Measurements from ENCODE around the gene OR52E1.
"Not testable (repeated sequence)": the region's sequence is repeated elsewhere in the genome, so short reads cannot be mapped to it uniquely, and the experiment has no call there.

OR52E1 gene

DNA sequence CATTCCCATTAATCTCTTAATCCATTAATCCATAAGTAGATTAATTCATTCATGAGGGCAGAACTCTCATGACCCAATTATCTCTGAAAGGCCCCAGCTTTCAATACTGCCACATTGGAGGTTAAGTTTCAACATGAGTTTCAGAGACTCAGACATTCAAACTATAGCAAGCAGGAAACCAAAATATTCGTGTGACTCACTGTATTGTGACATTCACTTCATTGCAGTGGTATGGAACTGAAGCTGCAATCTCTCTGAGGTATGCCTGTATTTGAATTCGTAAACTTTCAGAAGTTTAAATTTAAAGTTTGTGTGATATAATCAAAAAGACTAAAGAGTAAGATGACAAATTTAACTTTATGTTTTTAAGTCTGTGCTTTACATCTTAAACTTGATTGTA is 26.0 kb upstream of the OR52E1 start:
- H3K4me3 ChIP-seq (replicated peaks; ENCODE audit: low read depth, low read length), result no peak overlapping the region
- no peak for DNase-seq (ENCODE audit: extremely low read depth, low read depth)
- TF ChIP-seq, protein P1, sequence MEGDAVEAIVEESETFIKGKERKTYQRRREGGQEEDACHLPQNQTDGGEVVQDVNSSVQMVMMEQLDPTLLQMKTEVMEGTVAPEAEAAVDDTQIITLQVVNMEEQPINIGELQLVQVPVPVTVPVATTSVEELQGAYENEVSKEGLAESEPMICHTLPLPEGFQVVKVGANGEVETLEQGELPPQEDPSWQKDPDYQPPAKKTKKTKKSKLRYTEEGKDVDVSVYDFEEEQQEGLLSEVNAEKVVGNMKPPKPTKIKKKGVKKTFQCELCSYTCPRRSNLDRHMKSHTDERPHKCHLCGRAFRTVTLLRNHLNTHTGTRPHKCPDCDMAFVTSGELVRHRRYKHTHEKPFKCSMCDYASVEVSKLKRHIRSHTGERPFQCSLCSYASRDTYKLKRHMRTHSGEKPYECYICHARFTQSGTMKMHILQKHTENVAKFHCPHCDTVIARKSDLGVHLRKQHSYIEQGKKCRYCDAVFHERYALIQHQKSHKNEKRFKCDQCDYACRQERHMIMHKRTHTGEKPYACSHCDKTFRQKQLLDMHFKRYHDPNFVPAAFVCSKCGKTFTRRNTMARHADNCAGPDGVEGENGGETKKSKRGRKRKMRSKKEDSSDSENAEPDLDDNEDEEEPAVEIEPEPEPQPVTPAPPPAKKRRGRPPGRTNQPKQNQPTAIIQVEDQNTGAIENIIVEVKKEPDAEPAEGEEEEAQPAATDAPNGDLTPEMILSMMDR (IDR thresholded peaks at IDR 0.05; ENCODE audit: low read depth, low read length, missing control alignments), result no peak

DNA sequence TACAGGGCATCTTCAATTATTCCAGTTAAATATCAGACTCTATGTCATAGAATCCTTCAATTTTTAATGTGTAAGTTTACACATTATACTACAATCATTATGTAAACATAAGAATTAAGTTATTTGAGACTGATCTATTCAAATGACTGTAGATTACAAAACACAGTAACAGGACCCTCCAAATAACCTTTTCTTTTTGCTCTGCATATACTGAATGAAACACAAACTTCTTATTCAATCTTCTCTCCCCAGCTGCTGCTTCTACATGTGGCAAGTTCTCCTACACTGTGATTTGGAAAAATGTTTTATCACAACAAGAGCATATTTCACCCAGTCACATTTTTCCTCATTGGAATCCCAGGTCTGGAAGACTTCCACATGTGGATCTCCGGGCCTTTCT is 23.1 kb upstream of the OR52E1 start, which contains the start of gene OR52J3:
TSS of gene OR52J3 (plus strand) at position 301 of the 400 bp plus-strand sequence. CDS start at position 301, 0 bp downstream.
- TF ChIP-seq, protein P1 (IDR thresholded peaks at IDR 0.05; ENCODE audit: low read depth, low read length, missing control alignments), result no peak
- H3K4me3 ChIP-seq (replicated peaks; ENCODE audit: low read depth, low read length), result no peak within 1 kb of the TSS
- no peak for DNase-seq (ENCODE audit: extremely low read depth, low read depth)

DNA sequence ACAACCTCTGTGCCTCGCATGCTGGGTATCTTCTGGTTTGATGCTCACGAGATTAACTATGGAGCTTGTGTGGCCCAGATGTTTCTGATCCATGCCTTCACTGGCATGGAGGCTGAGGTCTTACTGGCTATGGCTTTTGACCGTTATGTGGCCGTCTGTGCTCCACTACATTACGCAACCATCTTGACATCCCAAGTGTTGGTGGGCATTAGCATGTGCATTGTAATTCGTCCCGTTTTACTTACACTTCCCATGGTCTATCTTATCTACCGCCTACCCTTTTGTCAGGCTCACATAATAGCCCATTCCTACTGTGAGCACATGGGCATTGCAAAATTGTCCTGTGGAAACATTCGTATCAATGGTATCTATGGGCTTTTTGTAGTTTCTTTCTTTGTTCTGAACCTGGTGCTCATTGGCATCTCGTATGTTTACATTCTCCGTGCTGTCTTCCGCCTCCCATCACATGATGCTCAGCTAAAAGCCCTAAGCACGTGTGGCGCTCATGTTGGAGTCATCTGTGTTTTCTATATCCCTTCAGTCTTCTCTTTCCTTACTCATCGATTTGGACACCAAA is 22.5 kb upstream of the OR52E1 start:
- no peak for DNase-seq (ENCODE audit: extremely low read depth, low read depth)
- TF ChIP-seq, protein P1 (IDR thresholded peaks at IDR 0.05; ENCODE audit: low read depth, low read length, missing control alignments), result no peak
- no peak overlapping the region for H3K4me3 ChIP-seq (replicated peaks; ENCODE audit: low read depth, low read length)

DNA sequence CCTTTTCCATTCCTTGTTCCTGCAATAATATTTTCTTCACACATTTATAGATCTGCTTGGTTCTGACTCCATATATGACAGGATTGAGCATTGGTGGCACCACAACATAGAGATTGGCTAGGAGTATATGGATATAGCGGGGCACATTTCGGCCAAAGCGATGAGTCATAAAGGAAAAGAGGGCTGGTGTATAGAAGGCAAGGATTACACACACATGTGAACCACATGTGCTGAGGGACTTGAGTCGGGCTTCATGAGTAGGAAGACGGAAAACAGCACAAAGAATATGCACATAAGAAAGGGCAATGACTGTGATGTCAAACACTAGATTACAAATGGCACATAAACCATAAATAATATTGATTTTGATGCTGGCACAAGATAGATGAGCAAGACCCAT is 10.7 kb upstream of the OR52E1 start:
- peak; percentile 6 for DNase-seq (ENCODE audit: extremely low read depth, low read depth)
- H3K4me3 ChIP-seq (replicated peaks; ENCODE audit: low read depth, low read length), result not testable (repeated sequence)

DNA sequence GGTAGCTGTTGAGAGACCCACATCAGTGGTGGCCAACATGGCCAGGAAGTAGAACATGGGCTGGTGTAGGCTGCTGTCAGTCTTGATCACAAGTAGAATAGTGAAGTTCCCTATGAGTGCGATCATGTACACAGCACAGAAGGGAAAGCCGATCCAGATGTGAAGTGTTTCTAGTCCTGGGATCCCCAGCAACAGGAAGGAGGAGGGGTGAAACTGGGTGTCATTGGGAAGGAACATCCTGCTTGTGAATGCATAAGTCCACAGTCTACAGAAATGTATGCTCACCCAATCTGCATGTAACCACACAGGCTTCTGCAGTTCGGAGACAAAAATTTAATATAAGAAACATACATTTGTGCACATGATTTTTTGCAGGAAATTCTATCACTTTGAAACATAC is 10.0 kb upstream of the OR52E1 start, which contains the start of gene OR52E2:
TSS of gene OR52E2 (minus strand) at position 237 of the 400 bp plus-strand sequence. CDS start at position 237, 0 bp downstream.
- no peak for DNase-seq (ENCODE audit: extremely low read depth, low read depth)
- TF ChIP-seq, protein P1 (IDR thresholded peaks at IDR 0.05; ENCODE audit: low read depth, low read length, missing control alignments), result no peak
- H3K4me3 ChIP-seq (replicated peaks; ENCODE audit: low read depth, low read length), result no peak within 1 kb of the TSS

DNA sequence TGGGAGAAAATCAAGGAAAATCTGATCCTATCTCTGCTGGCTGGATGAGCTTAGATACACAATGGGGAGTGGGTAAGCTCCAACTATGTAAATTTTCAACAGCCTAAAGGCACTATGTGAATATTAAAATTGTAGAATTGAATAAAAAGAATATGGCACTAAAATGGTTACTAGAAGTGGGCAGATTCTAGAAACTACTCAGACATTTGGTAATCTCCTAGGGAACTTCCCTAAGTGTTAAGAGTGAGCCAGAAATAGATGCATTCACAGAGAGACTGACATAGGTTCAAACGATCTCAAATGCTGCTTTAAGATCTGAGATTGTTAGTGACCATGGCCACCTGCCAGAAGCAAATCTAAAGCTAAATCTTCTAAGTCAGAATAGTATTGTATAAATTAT is 4.3 kb upstream of the OR52E1 start:
- TF ChIP-seq, protein P1 (IDR thresholded peaks at IDR 0.05; ENCODE audit: low read depth, low read length, missing control alignments), result no peak
- no peak for DNase-seq (ENCODE audit: extremely low read depth, low read depth)
- H3K4me3 ChIP-seq (replicated peaks; ENCODE audit: low read depth, low read length), result no peak overlapping the region

DNA sequence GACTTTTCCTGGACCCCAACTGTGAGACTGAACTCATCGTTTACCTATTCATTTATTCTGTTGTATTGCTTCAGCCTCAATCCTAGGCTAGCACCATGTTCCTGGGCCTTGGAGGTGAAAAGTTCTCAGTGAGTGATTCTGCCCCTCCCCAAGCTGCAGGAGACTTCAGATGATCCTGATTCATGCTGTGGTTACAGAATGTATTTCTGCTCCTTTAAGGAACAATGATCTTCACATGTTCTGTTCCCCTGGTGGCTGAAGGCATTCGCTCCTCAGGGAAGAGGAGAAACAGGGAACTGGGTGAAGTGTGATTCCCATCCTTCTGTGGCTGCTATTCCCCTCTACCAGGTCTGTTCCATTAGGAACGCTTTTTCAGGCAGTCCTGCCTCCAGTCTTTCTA is 2.4 kb downstream of the OR52E1 start:
- TF ChIP-seq, protein P1 (IDR thresholded peaks at IDR 0.05; ENCODE audit: low read depth, low read length, missing control alignments), result no peak
- H3K4me3 ChIP-seq (replicated peaks; ENCODE audit: low read depth, low read length), result no peak overlapping the region
- DNase-seq (ENCODE audit: extremely low read depth, low read depth), result no peak
